Measurements from ENCODE around the gene RABEPK. TPM values are rescaled to one million over a fixed set of nuclear protein-coding genes. Genes with fewer than 3 reads are reported as not detected.
A peak's percentile ranks its signal among the peaks of the same experiment; 100 is the strongest.

RABEPK gene
- total and polyA plus RNA-seq, 10 of the 15 experiments (the other 5 are each of a cell fraction or from before 2014, with no cell fraction given): 26.9 to 59.8 (median 39.4) TPM

DNA sequence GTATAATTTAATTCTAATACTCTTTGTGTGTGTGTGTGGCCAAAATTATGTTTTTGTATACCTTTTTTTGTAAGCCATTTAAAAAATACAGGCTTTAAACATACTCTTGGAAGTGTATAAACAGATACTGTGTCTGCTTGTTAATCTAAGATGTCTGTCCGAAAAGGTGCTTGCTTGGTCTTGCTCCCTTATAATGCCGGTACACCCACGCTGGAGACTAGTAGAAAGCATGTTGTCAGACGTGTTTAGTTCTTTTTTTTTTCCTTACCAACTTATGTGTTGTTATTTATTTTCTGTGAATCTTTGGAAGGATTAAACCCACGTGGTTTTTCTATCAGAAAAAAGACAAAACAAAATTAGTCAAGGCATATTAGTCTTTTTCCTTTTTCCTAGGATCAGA, 70.7 kb downstream of the RABEPK start:
- H3K27me3 ChIP-seq (replicated peaks in 1 of 2; ENCODE audit: control insufficient read depth in 2 of 2, insufficient read depth in 2 of 2, low read length in 1 of 2): no peaks in the 10 kb centered on the region
- BruUV-seq (replicated peaks): TSS peak; percentile 44
- no peak for TF ChIP-seq CHD1 (IDR thresholded peaks at IDR 0.05; ENCODE audit: low read depth, low read length)
- TF ChIP-seq EZH2 (IDR thresholded peaks at IDR 0.05; ENCODE audit: borderline replicate concordance, control insufficient read depth, low read depth, low read length): no peak
- no peak for TF ChIP-seq KAT2A (conservative IDR thresholded peaks at IDR 0.05; ENCODE audit: control insufficient read depth, low read depth, low read length)
- H4K20me1 ChIP-seq (ENCODE audit: control insufficient read depth, insufficient read depth): no peaks in the 10 kb centered on the region
- intact Hi-C loops (cut with micrococcal nuclease; ENCODE audit: unreplicated experiment): no loop called here
- H3K79me2 ChIP-seq (ENCODE audit: control insufficient read depth, insufficient read depth, low read length): peaks cover 45% of the 10 kb centered on the region
- in situ Hi-C loops (cut with MboI): no loop called here
- DNase-seq (ENCODE audit: low read depth, low spot score) (no peak), FAIRE-seq (no peak), ATAC-seq (no peak)
- WGBS (ENCODE audit: insufficient coverage, insufficient replicate concordance, low lambda C conversion rate, missing lambda C conversion rate): 86% methylated on average over 5 of the region's 5 CpGs
- ChIA-PET RAD21 (ENCODE audit: unreplicated experiment) (no interaction called here), CTCF (no interaction called here), SMC1A (ENCODE audit: uncharacterized antibody, unreplicated experiment) (no interaction called here), POLR2A (no interaction called here)
- no peak overlapping the region for H3K4me2 ChIP-seq (ENCODE audit: control insufficient read depth, insufficient read depth)
- no peaks in the 10 kb centered on the region for H3K9me3 ChIP-seq (replicated peaks; ENCODE audit: control insufficient read depth, insufficient read depth, low read length)
- H3K4me3 ChIP-seq: no peak overlapping the region
- H3K36me3 ChIP-seq (ENCODE audit: control insufficient read depth in 2 of 2, insufficient read depth in 2 of 2, low read length in 1 of 2): peaks cover 0 to 12% of the 10 kb centered on the region in 2 experiments; a peak in 2 of 4 replicates
- no peak overlapping the region for H3K9ac ChIP-seq (ENCODE audit: control insufficient read depth, insufficient read depth, low read length)
- H2AFZ ChIP-seq (ENCODE audit: control insufficient read depth, low read depth, low read length): no peak overlapping the region
- no peaks in the 10 kb centered on the region; the same call in 1 of the 2 replicates for H3K4me1 ChIP-seq (ENCODE audit: control insufficient read depth, insufficient read depth, low read length)
- no peak overlapping the region for H3K27ac ChIP-seq (ENCODE audit: control insufficient read depth, insufficient read depth)

DNA sequence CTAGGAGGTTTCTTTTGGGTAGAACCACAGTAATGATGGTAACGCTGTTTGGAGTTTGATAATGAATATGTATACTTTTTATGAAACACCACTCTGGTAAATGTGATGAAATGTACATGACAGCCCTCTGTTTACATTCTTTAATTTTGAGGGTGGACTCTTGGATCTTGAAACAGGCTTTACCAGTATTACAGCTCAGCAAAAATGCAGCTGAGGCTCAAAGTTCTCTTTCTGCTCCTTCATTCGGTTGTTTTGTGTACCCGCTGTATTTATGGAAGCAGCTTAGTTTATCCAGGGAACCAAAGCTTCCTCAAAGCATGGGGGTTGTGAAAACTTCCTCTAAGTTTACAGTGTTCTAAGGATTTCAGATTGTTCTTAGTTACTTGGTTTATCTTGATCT, 72.4 kb downstream of the RABEPK start:
- DNase-seq (ENCODE audit: low read depth, low spot score): no peak
- ChIA-PET SMC1A (ENCODE audit: uncharacterized antibody, unreplicated experiment) (interaction anchor here (0.5 to 1.3 kb wide), 4 partner anchors 14 to 55 kb away, joined by 3 to 4 read pairs (median 3); no protein-coding TSS in a partner anchor), POLR2A (interaction anchor here (0.6 kb wide), 1 partner anchor 70 kb away, joined by 3 read pairs; no protein-coding TSS in a partner anchor), CTCF (no interaction called here), RAD21 (ENCODE audit: unreplicated experiment) (no interaction called here)
- no peak overlapping the region for H2AFZ ChIP-seq (ENCODE audit: control insufficient read depth, low read depth, low read length)
- FAIRE-seq: no peak
- no peaks in the 10 kb centered on the region for H3K9me3 ChIP-seq (replicated peaks; ENCODE audit: control insufficient read depth, insufficient read depth, low read length)
- ATAC-seq: no peak
- H3K9ac ChIP-seq (ENCODE audit: control insufficient read depth, insufficient read depth, low read length): no peak overlapping the region
- H3K4me1 ChIP-seq (ENCODE audit: control insufficient read depth, insufficient read depth, low read length): no peaks in the 10 kb centered on the region; the same call in 1 of the 2 replicates
- intact Hi-C loops (cut with micrococcal nuclease; ENCODE audit: unreplicated experiment): no loop called here
- no peaks in the 10 kb centered on the region for H3K27me3 ChIP-seq (replicated peaks in 1 of 2; ENCODE audit: control insufficient read depth in 2 of 2, insufficient read depth in 2 of 2, low read length in 1 of 2)
- H3K4me3 ChIP-seq: no peak overlapping the region
- in situ Hi-C loops (cut with MboI): no loop called here
- no peaks in the 10 kb centered on the region for H4K20me1 ChIP-seq (ENCODE audit: control insufficient read depth, insufficient read depth)
- no TSS peak for BruUV-seq (replicated peaks)
- peaks cover 0 to 9% of the 10 kb centered on the region in 2 experiments; a peak in 2 of 4 replicates for H3K36me3 ChIP-seq (ENCODE audit: control insufficient read depth in 2 of 2, insufficient read depth in 2 of 2, low read length in 1 of 2)
- peaks cover 46% of the 10 kb centered on the region for H3K79me2 ChIP-seq (ENCODE audit: control insufficient read depth, insufficient read depth, low read length)
- no peak overlapping the region for H3K4me2 ChIP-seq (ENCODE audit: control insufficient read depth, insufficient read depth)
- WGBS (ENCODE audit: insufficient coverage, insufficient replicate concordance, low lambda C conversion rate, missing lambda C conversion rate): 72% methylated on average over 3 of the region's 3 CpGs
- no peak overlapping the region for H3K27ac ChIP-seq (ENCODE audit: control insufficient read depth, insufficient read depth)
- TF ChIP-seq KLF5 (IDR thresholded peaks at IDR 0.05; ENCODE audit: partially characterized antibody) (no peak), HDAC2 (IDR thresholded peaks at IDR 0.05) (no peak), ATF7 (IDR thresholded peaks at IDR 0.05; ENCODE audit: low read depth) (no peak)
- TF ChIP-seq, protein P1, sequence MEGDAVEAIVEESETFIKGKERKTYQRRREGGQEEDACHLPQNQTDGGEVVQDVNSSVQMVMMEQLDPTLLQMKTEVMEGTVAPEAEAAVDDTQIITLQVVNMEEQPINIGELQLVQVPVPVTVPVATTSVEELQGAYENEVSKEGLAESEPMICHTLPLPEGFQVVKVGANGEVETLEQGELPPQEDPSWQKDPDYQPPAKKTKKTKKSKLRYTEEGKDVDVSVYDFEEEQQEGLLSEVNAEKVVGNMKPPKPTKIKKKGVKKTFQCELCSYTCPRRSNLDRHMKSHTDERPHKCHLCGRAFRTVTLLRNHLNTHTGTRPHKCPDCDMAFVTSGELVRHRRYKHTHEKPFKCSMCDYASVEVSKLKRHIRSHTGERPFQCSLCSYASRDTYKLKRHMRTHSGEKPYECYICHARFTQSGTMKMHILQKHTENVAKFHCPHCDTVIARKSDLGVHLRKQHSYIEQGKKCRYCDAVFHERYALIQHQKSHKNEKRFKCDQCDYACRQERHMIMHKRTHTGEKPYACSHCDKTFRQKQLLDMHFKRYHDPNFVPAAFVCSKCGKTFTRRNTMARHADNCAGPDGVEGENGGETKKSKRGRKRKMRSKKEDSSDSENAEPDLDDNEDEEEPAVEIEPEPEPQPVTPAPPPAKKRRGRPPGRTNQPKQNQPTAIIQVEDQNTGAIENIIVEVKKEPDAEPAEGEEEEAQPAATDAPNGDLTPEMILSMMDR (IDR thresholded peaks at IDR 0.05 in 2 of 3, conservative IDR thresholded peaks at IDR 0.05 in 1 of 3; ENCODE audit: control insufficient read depth in 2 of 3, extremely low read depth in 1 of 3, insufficient read depth in 1 of 3, low read depth in 3 of 3, low read length in 3 of 3): no peak
- TF ChIP-seq, protein P2, sequence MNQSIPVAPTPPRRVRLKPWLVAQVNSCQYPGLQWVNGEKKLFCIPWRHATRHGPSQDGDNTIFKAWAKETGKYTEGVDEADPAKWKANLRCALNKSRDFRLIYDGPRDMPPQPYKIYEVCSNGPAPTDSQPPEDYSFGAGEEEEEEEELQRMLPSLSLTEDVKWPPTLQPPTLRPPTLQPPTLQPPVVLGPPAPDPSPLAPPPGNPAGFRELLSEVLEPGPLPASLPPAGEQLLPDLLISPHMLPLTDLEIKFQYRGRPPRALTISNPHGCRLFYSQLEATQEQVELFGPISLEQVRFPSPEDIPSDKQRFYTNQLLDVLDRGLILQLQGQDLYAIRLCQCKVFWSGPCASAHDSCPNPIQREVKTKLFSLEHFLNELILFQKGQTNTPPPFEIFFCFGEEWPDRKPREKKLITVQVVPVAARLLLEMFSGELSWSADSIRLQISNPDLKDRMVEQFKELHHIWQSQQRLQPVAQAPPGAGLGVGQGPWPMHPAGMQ (IDR thresholded peaks at IDR 0.05; ENCODE audit: borderline replicate concordance): no peak
- TF ChIP-seq, protein P3, sequence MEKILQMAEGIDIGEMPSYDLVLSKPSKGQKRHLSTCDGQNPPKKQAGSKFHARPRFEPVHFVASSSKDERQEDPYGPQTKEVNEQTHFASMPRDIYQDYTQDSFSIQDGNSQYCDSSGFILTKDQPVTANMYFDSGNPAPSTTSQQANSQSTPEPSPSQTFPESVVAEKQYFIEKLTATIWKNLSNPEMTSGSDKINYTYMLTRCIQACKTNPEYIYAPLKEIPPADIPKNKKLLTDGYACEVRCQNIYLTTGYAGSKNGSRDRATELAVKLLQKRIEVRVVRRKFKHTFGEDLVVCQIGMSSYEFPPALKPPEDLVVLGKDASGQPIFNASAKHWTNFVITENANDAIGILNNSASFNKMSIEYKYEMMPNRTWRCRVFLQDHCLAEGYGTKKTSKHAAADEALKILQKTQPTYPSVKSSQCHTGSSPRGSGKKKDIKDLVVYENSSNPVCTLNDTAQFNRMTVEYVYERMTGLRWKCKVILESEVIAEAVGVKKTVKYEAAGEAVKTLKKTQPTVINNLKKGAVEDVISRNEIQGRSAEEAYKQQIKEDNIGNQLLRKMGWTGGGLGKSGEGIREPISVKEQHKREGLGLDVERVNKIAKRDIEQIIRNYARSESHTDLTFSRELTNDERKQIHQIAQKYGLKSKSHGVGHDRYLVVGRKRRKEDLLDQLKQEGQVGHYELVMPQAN (conservative IDR thresholded peaks at IDR 0.05): no peak
- TF ChIP-seq, protein P4, sequence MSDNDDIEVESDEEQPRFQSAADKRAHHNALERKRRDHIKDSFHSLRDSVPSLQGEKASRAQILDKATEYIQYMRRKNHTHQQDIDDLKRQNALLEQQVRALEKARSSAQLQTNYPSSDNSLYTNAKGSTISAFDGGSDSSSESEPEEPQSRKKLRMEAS (IDR thresholded peaks at IDR 0.05; ENCODE audit: low read depth, low read length): no peak
